Measurements from ENCODE around the gene FAM180A.

Gene FAM180A

GRCh38 chr7:135771051-135771450 lies 22.4 kb upstream of the FAM180A start:
- no peak for DNase-seq

GRCh38 chr7:135770139-135770710 lies 21.6 kb upstream of the FAM180A start:
- DNase-seq: no peak

GRCh38 chr7:135769005-135769802 lies 20.6 kb upstream of the FAM180A start:
- no peak for DNase-seq

GRCh38 chr7:135768467-135768866 lies 19.9 kb upstream of the FAM180A start:
- DNase-seq: no peak

- DNase-seq: no peak
These were observed 19.5 kb upstream of the FAM180A start for GRCh38 chr7:135768064-135768463.

GRCh38 chr7:135763261-135763660 lies 14.6 kb upstream of the FAM180A start:
- DNase-seq: no peak

- no peak for DNase-seq
These were observed 13.3 kb upstream of the FAM180A start for GRCh38 chr7:135761751-135762488.

GRCh38 chr7:135759532-135759931 lies 10.9 kb upstream of the FAM180A start:
- DNase-seq: no peak

GRCh38 chr7:135758531-135758932 lies 9.9 kb upstream of the FAM180A start:
- DNase-seq: no peak

- no peak for DNase-seq
These were observed 9.3 kb upstream of the FAM180A start for GRCh38 chr7:135757719-135758411.

- no peak for DNase-seq
These were observed 7.6 kb upstream of the FAM180A start for GRCh38 chr7:135756191-135756590.

- DNase-seq: no peak
These were observed 6.7 kb upstream of the FAM180A start for GRCh38 chr7:135755351-135755753.

- no peak for DNase-seq
These were observed 5.2 kb upstream of the FAM180A start for GRCh38 chr7:135753616-135754413.

GRCh38 chr7:135747366-135747765 lies 1.2 kb downstream of the FAM180A start:
- no peak for DNase-seq

GRCh38 chr7:135745703-135746312 lies 2.8 kb downstream of the FAM180A start:
- DNase-seq: no peak

- DNase-seq: no peak
These were observed 3.5 kb downstream of the FAM180A start for GRCh38 chr7:135744938-135745702.

GRCh38 chr7:135743907-135744731 lies 4.5 kb downstream of the FAM180A start:
- DNase-seq: no peak

GRCh38 chr7:135742371-135742770 lies 6.2 kb downstream of the FAM180A start:
- no peak for DNase-seq

GRCh38 chr7:135741905-135742304 lies 6.7 kb downstream of the FAM180A start:
- no peak for DNase-seq

- DNase-seq: no peak
These were observed 7.7 kb downstream of the FAM180A start for GRCh38 chr7:135740889-135741288.

All from activated naive CD4-positive, alpha-beta T cell treated with Interleukin-2 at 50 U/mL for 16 hours (primary cell).